CD14-positive monocyte (primary cell): ENCODE measurements around the gene TIMM9. TPM values are rescaled to one million over a fixed set of nuclear protein-coding genes. Genes with fewer than 3 reads are reported as not detected.

Experiments used
- DNase-seq, 3 donors: peaks; one replicate each; pipeline ENCODE4 v3.0.0-alpha.2; 2011 to 2022
- H2AFZ ChIP-seq: 2 replicates; pipeline ENCODE4 v1.6.0; 2012; ENCODE audit warnings: mild to moderate bottlenecking, low read depth, low read length, inconsistent platforms; ENCODE audit not compliant: insufficient read depth, poor library complexity, severe bottlenecking
- H3K27ac ChIP-seq, 2 donors: 1 replicate in 1 of 2; 2 replicates in 1 of 2; pipeline ENCODE4 v1.5.1; 2012 to 2013; ENCODE audit warnings: low read length in 2 of 2, control low read depth in 1 of 2, inconsistent platforms in 1 of 2, low read depth in 1 of 2, mild to moderate bottlenecking in 1 of 2
- H3K27me3 ChIP-seq, 2 donors: one replicate each; pipeline versions ENCODE4 v1.6.0 to v1.6.1; 2011 to 2013; ENCODE audit warnings: low read length in 2 of 2; ENCODE audit not compliant: control insufficient read depth in 2 of 2, insufficient read depth in 2 of 2
- H3K36me3 ChIP-seq, 2 donors: replicated peaks in 1 of 2; 1 replicate in 1 of 2; 2 replicates in 1 of 2; pipeline versions ENCODE4 v1.5.1 to v1.6.1; 2012 to 2013; ENCODE audit warnings: low read length in 2 of 2, control low read depth in 1 of 2, inconsistent platforms in 1 of 2, mild to moderate bottlenecking in 1 of 2; ENCODE audit not compliant: insufficient read depth in 2 of 2, control insufficient read depth in 1 of 2
- H3K4me1 ChIP-seq, 2 donors: 1 replicate in 1 of 2; 2 replicates in 1 of 2; pipeline versions ENCODE4 v1.5.1 to v1.6.1; 2012 to 2013; ENCODE audit warnings: low read length in 2 of 2, control low read depth in 1 of 2, inconsistent platforms in 1 of 2, mild to moderate bottlenecking in 1 of 2, moderate library complexity in 1 of 2; ENCODE audit not compliant: insufficient read depth in 2 of 2, control insufficient read depth in 1 of 2
- H3K4me2 ChIP-seq: replicated peaks from 2 replicates; pipeline ENCODE3; 2012; ENCODE audit warnings: low read length, moderate library complexity, mild to moderate bottlenecking; ENCODE audit not compliant: poor library complexity, severe bottlenecking; ENCODE audit errors: extremely low read depth
- H3K4me3 ChIP-seq, 3 experiments: fragments of 200-600 bp in 1 of 3; sonication (generic) in 1 of 3; replicated peaks in 1 of 3; 1 replicate in 2 of 3; 2 replicates in 1 of 3; pipeline ENCODE4 v1.5.1; 2011 to 2013; ENCODE audit warnings: low read length in 3 of 3, mild to moderate bottlenecking in 3 of 3, control low read depth in 2 of 3, low read depth in 2 of 3, inconsistent platforms in 1 of 3, moderate library complexity in 1 of 3
- H3K79me2 ChIP-seq: 2 replicates; pipeline ENCODE4 v1.6.0; 2012; ENCODE audit warnings: mild to moderate bottlenecking, control low read depth, inconsistent platforms, low read length, moderate library complexity; ENCODE audit not compliant: insufficient read depth
- H3K9ac ChIP-seq: 2 replicates; pipeline ENCODE4 v1.6.0; 2017; ENCODE audit warnings: low read length, mild to moderate bottlenecking; ENCODE audit not compliant: insufficient read depth, poor library complexity, severe bottlenecking
- H3K9me3 ChIP-seq, 2 donors: replicated peaks in 1 of 2; 1 replicate in 1 of 2; 2 replicates in 1 of 2; pipeline versions ENCODE4 v1.5.1 to v1.6.1; 2012 to 2013; ENCODE audit warnings: low read length in 2 of 2, control low read depth in 1 of 2; ENCODE audit not compliant: control insufficient read depth in 1 of 2, insufficient read depth in 1 of 2
- H4K20me1 ChIP-seq: 2 replicates; pipeline ENCODE4 v1.6.0; 2012; ENCODE audit warnings: mild to moderate bottlenecking, low read length, control low read depth, moderate library complexity; ENCODE audit not compliant: insufficient read depth
- H3K27ac Mint-ChIP-seq, 7 donors: one replicate each; pipeline ENCODE4 v1.8.0; 2020; ENCODE audit warnings: mild to moderate bottlenecking in 7 of 7, mixed read lengths in 7 of 7, moderate library complexity in 6 of 7, inconsistent platforms in 2 of 7
- H3K27me3 Mint-ChIP-seq, 3 donors: one replicate each; pipeline ENCODE4 v1.8.0; 2021 to 2022; ENCODE audit warnings: low read depth in 3 of 3, mild to moderate bottlenecking in 3 of 3, mixed read lengths in 3 of 3, moderate library complexity in 3 of 3, inconsistent platforms in 1 of 3
- H3K36me3 Mint-ChIP-seq, 2 donors: one replicate each; pipeline ENCODE4 v1.8.0; 2020; ENCODE audit warnings: mixed read lengths in 2 of 2, inconsistent platforms in 1 of 2, mild to moderate bottlenecking in 1 of 2
- H3K4me1 Mint-ChIP-seq: one replicate; pipeline ENCODE4 v1.8.0; 2020; ENCODE audit warnings: mild to moderate bottlenecking, mixed read lengths
- H3K4me3 Mint-ChIP-seq, 2 donors: one replicate each; pipeline ENCODE4 v1.8.0; 2020; ENCODE audit warnings: mild to moderate bottlenecking in 2 of 2, mixed read lengths in 2 of 2, moderate library complexity in 1 of 2
- H3K9me3 Mint-ChIP-seq, 7 donors: one replicate each; pipeline ENCODE4 v1.8.0; 2020 to 2022; ENCODE audit warnings: mixed read lengths in 7 of 7, mild to moderate bottlenecking in 6 of 7, moderate library complexity in 6 of 7, inconsistent platforms in 2 of 7
- CTCF ChIP-seq: fragments of 200-600 bp; IDR thresholded peaks from one replicate; pipeline ENCODE4 v1.8.0; 2022; ENCODE audit warnings: antibody characterized with exemption, mild to moderate bottlenecking
- WGBS: methylation state at CpG from one replicate; pipeline ENCODE4 v1.1.5; 2013; ENCODE audit warnings: missing lambda C conversion rate; ENCODE audit not compliant: insufficient coverage; 5-methylcytosine and 5-hydroxymethylcytosine counted together
- intact Hi-C, 2 donors: fragments of 100-400 bp; cut with micrococcal nuclease; formaldehyde crosslinking; loops; one replicate each; pipeline versions ENCODE4 v1.15.0 to v1.15.1; 2023
- polyA minus RNA-seq: library from RNA; depleted of rRNA, polyadenylated mRNA; stranded (reverse); fragments of >200 nt; gene quantifications from 2 replicates; pipeline ENCODE4 v1.2.3, GENCODE V29; 2012
- polyA plus RNA-seq, 3 donors: library from polyadenylated mRNA; depleted of rRNA in 1 of 3; unstranded in 2 of 3; stranded (reverse) in 1 of 3; fragments of 300-500 nt in 2 of 3; fragments of >200 nt in 1 of 3; fragmentation: Illumina TruSeq in 2 of 3; gene quantifications; 1 replicate in 2 of 3; 2 replicates in 1 of 3; pipeline ENCODE4 v1.2.3, GENCODE V29; 2012 to 2021
- total RNA-seq, 12 experiments: library from RNA in 1 of 12; stranded (reverse) in 1 of 12; fragments of 120-200 nt in 1 of 12; gene quantifications; one replicate each; pipeline ENCODE4 v1.2.4 and lab custom pipeline; 2013 to 2026; ENCODE audit warnings: mixed read lengths in 6 of 12, inconsistent platforms in 1 of 12

TIMM9 gene
- total RNA-seq (2013): 23.0 TPM
- 10 to 100 TPM; 26.2 to 45.7 (median 29.9) TPM for polyA plus RNA-seq
- polyA minus RNA-seq: 5.5 and 13.7 TPM in 2 replicates
- total RNA-seq (lab: John Stamatoyannopoulos, UW): 1.7 to 9.4 (median 6.3) reads per million in 11 experiments

- H3K79me2 ChIP-seq: peaks cover 44% of the 10 kb centered on the region
These were observed at the start of gene TIMM9, which contains the start of gene KIAA0586 for GRCh38 chr14:58427281-58428117. TSS of gene TIMM9 (minus strand) at chr14:58427531. CDS start at chr14:58411945, 15,586 bp downstream. TSS of gene KIAA0586 (plus strand) at chr14:58427719. CDS start at chr14:58428265, 546 bp downstream.

More at GRCh38 chr14:58427281-58428117, at the start of gene TIMM9, which contains the start of gene KIAA0586:
- Mint-ChIP-seq H3K27ac (peak within 1 kb of the TSS; percentile 95 to 99 (median 98)), H3K9me3 (no peaks in the 10 kb centered on the region), H3K4me3 (peak within 1 kb of the TSS; percentile 87 to 96), H3K36me3 (peaks cover 17 to 18% of the 10 kb centered on the region in 2 donors), H3K4me1 (peaks cover 16% of the 10 kb centered on the region), H3K27me3 (no peaks in the 10 kb centered on the region)
- H3K4me3 ChIP-seq: peak within 1 kb of the TSS; percentile 91 to 96 (median 96)
- H3K9me3 ChIP-seq: no peaks in the 10 kb centered on the region
- WGBS: 0% methylated on average over 17 of the region's 33 CpGs
- TF ChIP-seq CTCF: no peak
- peaks cover 0 to 22% of the 10 kb centered on the region in 2 donors for H3K36me3 ChIP-seq
- H3K9ac ChIP-seq: peak within 1 kb of the TSS; percentile 93
- peaks cover 17% of the 10 kb centered on the region in 2 donors for H3K4me1 ChIP-seq
- intact Hi-C loops: loop anchor here (10.0 kb wide), 2 partner anchors 133 to 183 kb away; partner anchors contain the start of genes ARID4A (in 1 of the 2) and PSMA3 (in 1 of the 2)
- H2AFZ ChIP-seq: peak within 1 kb of the TSS; percentile 100
- no peaks in the 10 kb centered on the region for H3K27me3 ChIP-seq
- peak; percentile 96 to 98 (median 98) for DNase-seq
- H3K4me2 ChIP-seq: peak within 1 kb of the TSS; percentile 98
- no peaks in the 10 kb centered on the region for H4K20me1 ChIP-seq
- peak within 1 kb of the TSS; percentile 70 to 99 for H3K27ac ChIP-seq
